SH-SY5Y (cell line): ENCODE data around the gene MTTP.

Source experiments
- GATA2 ChIP-seq: IDR thresholded peaks from 2 replicates; pipeline ENCODE4 v1.6.1; 2011; ENCODE audit warnings: mild to moderate bottlenecking, low read depth, low read length
- GATA3 ChIP-seq: IDR thresholded peaks from 2 replicates; pipeline ENCODE4 v1.6.1; 2011; ENCODE audit warnings: low read depth, mild to moderate bottlenecking, low read length, moderate library complexity

MTTP gene

DNA sequence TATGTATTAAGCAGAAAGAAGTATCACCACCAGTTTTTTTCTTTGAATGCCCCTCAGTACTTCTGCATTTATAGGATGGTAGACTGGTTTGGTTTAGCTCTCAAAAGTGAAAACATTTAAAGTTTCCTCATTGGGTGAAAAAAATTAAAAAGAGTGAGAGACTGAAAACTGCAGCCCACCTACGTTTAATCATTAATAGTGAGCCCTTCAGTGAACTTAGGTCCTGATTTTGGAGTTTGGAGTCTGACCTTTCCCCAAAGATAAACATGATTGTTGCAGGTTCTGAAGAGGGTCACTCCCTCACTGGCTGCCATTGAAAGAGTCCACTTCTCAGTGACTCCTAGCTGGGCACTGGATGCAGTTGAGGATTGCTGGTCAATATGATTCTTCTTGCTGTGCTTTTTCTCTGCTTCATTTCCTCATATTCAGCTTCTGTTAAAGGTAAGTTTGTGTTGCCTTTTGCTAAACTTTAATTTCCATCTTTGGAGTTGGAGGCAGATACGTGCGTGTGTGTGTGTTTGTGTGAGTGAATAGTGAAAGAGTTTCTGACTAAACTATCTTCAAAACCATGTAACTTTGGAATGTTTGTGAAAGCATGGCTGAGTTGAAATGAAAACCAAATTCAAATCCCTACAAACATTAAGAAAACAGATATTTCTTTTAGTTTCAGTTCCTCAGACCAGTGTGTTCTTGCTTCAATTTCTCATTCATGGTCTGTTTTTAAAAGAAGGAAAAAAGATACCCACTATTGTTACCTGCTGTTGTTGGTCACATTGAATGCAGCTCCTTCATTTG lies at the start of gene MTTP:
MTTP (plus strand) TSS at position 295 of the 795 bp plus-strand sequence; CDS start at position 381, 86 bp downstream.
- no peak for TF ChIP-seq GATA2
- no peak for TF ChIP-seq GATA3

DNA sequence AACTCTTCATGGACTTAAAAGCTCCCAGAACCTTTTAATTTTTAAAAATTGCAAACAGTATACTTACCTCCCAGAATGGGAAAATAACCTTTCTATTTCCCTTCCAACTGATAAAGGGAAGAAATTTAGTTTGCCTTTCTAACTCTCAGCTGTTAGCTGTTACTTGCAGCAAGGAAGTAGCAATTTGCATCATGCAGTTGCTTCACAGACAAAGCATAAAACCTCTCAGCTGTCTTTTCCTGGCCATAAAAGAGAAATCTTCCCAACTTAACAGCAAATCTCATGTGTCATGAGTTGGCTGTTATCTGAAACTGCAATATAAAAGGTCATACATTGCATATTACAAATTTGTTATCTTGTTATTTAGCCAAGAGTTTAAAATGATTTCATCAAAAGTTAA lies 45.4 kb upstream of the MTTP start:
- TF ChIP-seq GATA3 (no peak), GATA2 (no peak)

DNA sequence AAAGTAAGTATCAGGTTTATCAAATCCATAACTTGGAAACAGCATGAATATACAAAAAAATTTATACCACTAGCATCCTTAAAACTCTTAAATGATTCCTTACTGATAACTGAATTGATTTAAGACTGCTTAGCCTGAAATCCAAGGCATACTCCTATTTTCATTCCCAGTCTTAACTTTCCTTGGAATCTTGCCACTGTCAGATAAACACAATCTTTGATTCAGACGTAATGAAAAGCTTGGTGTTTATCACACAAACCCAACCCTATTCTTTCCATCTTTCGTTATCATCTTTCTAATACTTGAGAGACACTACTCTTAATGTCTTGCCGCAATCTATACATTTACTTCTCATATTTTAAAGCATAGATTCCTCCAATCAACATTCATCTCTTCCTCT lies 44.7 kb upstream of the MTTP start:
- TF ChIP-seq GATA2 (no peak), GATA3 (no peak)

- TF ChIP-seq GATA3 (no peak), GATA2 (no peak)
Observed at GRCh38 chr4:99536271-99536670, 38.4 kb upstream of the MTTP start.

- no peak for TF ChIP-seq GATA3
- no peak for TF ChIP-seq GATA2
Observed at GRCh38 chr4:99536848-99537247, 37.8 kb upstream of the MTTP start.

GRCh38 chr4:99537674-99538073 lies 37.0 kb upstream of the MTTP start:
- no peak for TF ChIP-seq GATA2

DNA sequence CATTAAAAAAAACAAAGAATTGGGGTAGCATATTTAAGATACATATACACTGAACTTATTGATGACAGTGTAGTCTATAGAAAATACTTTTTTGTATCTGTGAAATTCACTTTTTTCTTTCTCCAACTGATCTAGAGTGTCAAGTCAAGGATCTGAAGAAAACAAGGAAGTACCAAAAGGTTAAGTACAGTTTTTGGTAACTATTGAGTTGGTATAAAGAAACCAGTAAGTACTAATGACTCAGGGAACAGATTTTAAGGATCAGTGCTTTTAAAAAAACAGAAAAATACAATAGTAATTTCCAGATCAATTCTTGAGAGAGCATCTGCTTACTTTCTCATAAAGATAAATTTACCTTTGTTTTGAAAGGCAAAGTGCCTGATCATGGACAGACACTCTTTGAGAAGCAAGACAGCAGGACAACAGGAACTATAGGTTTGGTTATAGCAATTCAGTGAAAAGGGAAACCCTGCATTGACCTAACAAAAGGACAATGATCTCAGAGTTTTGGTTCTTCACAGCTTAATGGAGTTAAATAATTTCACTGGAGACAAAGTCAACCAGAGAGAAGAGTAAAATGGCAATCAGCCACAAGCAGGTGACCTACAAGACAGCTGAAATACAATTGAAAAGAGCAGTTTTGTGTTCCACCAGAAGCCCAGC lies 34.2 kb upstream of the MTTP start:
- TF ChIP-seq GATA3: no peak
- TF ChIP-seq GATA2: no peak

GRCh38 chr4:99552872-99553271 lies 21.8 kb upstream of the MTTP start:
- no peak for TF ChIP-seq GATA3
- TF ChIP-seq GATA2: no peak

DNA sequence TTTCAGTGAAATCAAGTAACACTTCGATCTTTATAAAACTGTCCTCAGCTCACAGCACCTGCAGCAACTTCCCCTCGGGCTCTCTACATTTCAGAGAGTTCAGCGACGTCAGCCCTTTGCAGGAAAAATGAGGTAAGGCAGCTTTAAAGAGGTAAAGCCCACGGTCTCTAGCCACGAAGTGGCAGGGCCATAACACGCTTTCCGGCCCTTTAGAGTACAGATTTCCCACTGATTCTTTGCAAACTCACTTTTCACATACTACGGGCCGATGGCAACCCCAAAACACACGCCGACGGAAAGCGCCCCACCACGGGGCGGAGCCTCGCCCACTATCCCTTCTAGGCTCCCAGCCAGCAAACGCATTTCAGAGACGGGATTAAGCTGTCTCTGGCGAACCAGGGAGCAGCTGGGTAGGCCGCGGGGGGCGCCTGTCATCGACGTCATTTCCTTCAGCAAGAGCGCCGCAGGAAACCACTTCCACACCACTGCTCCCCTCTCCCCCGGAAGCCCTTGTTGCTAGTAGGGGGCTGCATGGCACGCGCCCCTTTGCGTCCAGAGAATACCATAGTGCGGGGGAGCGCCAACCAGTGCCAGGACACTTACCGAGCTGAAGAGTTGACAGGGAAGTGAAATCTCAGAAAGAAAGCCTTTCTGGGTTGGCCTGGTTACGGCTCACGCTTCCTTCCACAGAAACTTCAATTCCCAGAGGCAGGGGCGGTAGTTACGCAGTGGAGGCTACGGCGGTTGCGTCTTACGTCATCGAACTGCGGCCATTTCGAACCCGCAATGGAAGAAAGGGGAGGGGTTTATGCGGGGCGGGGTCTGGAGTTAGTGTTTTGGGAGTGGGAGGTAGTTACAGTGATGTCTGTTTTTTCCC lies 11.1 kb upstream of the MTTP start, which contains the start of gene TRMT10A:
TRMT10A (minus strand) TSS at position 730 of the 877 bp plus-strand sequence. CDS start 4,701 bp downstream, outside the sequence.
- TF ChIP-seq GATA2 (no peak), GATA3 (no peak)

DNA sequence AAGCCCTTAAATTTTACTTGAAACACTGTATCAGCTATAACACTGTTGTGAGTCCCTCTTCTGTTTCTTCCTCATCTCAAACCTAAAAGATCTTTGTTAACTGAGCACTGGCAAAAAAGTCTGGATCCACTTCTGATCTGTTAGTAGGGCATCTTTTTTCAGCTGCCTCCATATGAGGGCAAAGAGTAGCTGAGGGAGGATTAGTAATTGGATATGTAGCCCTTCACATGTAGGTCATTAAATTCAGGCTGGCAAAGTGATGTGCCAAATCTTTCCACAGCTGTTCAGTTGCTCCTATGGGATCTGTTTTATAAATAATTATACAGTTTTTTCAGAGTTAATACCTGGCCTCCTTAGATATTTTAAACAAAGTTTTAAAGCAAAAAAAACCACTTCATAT lies 9.7 kb upstream of the MTTP start:
- TF ChIP-seq GATA2 (no peak), GATA3 (no peak)

GRCh38 chr4:99571883-99572282 lies 2.7 kb upstream of the MTTP start:
- TF ChIP-seq GATA3: no peak
- no peak for TF ChIP-seq GATA2

GRCh38 chr4:99572527-99573240 lies 1.9 kb upstream of the MTTP start:
- TF ChIP-seq GATA3 (no peak), GATA2 (no peak)

- TF ChIP-seq GATA3 (no peak), GATA2 (no peak)
Observed at GRCh38 chr4:99573735-99574368, 772 bp upstream of the MTTP start.
